Measurements from ENCODE around the gene ROBO2.

- TF ChIP-seq CTCF (conservative IDR thresholded peaks at IDR 0.05 in 1 of 2, IDR thresholded peaks at IDR 0.05 in 1 of 2; ENCODE audit: extremely low read depth in 1 of 2, insufficient read depth in 1 of 2, low read depth in 1 of 2, low read length in 2 of 2) = no peak
- TF ChIP-seq EZH2 (IDR thresholded peaks at IDR 0.05; ENCODE audit: borderline replicate concordance, low read length) = no peak
Measured at GRCh38 chr3:77459926-77460325, 420.0 kb downstream of the ROBO2 start.
